Muscle layer of colon (tissue), 2 donors: ENCODE results near the gene ETV3.
"Not testable (repeated sequence)": the region's sequence is repeated elsewhere in the genome, so short reads cannot be mapped to it uniquely, and the experiment has no call there.

Source experiments
- H3K27ac ChIP-seq: one replicate; pipeline ENCODE4 v1.7.0; 2013; ENCODE audit warnings: low read depth, mild to moderate bottlenecking, low read length, moderate library complexity
- H3K27me3 ChIP-seq, 2 donors: one replicate each; pipeline ENCODE4 v1.7.0; 2013; ENCODE audit warnings: low read length in 2 of 2, mild to moderate bottlenecking in 2 of 2; ENCODE audit not compliant: insufficient read depth in 2 of 2, control insufficient read depth in 1 of 2
- H3K36me3 ChIP-seq: one replicate; pipeline ENCODE4 v1.7.0; 2013; ENCODE audit warnings: mild to moderate bottlenecking, low read length; ENCODE audit not compliant: insufficient read depth
- H3K4me1 ChIP-seq: one replicate; pipeline ENCODE4 v1.7.0; 2013; ENCODE audit warnings: mild to moderate bottlenecking, low read length; ENCODE audit not compliant: insufficient read depth
- H3K4me3 ChIP-seq, 2 donors: one replicate each; pipeline ENCODE4 v1.7.0; 2013; ENCODE audit warnings: low read length in 2 of 2, low read depth in 1 of 2, mild to moderate bottlenecking in 1 of 2, moderate library complexity in 1 of 2
- H3K9ac ChIP-seq: one replicate; pipeline ENCODE4 v1.7.0; 2013; ENCODE audit warnings: low read length
- H3K9me3 ChIP-seq: one replicate; pipeline ENCODE4 v1.7.0; 2013; ENCODE audit warnings: mild to moderate bottlenecking, low read length
- donor health status: abdominal sarcoma.
- donor health status: Adenocarcinoma of cecum.

Gene ETV3

DNA sequence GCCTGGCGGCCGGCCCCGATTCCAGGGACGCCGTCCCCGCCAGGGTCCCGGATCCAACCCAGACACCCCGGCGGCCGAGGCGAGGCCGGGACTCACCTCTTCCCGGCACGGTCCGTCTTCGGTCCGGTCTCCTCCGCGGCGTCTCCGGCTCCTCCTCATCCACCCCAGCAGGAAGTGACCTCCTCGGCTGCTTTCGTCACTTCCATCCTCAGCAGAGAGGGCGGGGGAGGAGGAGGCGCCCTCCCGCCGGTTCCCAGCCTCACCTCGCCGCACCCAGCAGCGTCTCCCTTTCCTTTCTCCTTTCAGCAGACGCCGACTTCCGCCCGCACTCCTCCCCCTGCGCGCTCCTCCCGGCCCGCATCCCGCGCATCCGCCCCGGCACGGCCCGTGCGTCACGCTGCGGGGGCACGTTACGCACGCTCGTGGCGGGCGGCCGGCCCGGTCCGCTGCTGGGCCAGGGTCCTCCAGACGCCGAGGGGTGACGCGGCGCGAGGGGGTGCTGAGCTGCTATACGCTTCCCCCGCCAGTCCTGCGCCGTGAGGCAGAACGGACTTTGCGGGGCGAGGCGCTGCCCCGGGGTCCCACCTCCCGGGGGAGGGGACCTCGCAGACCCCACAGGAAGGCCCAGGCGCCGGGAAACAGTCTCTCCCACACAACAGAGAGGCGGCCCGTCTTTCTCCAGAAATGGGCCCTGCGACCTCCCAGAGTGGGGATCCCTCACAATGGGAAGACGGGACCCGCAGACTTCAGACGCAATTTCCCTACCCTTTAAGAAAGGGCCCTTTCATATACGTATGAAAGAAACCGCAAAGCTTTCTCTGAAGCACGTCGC is at the start of gene ETV3:
Gene ETV3, minus strand, starts transcription at position 176 of the 832 bp plus-strand sequence. CDS start 2,043 bp downstream, outside the sequence.
- Histone ChIP-seq H3K9ac (peak within 1 kb of the TSS; percentile 90), H3K4me3 (peak within 1 kb of the TSS; percentile 89 to 93), H3K27me3 (no peaks in the 10 kb centered on the region), H3K27ac (peak within 1 kb of the TSS; percentile 88), H3K36me3 (peaks cover 27% of the 10 kb centered on the region), H3K9me3 (no peaks in the 10 kb centered on the region), H3K4me1 (peaks cover 20% of the 10 kb centered on the region)

DNA sequence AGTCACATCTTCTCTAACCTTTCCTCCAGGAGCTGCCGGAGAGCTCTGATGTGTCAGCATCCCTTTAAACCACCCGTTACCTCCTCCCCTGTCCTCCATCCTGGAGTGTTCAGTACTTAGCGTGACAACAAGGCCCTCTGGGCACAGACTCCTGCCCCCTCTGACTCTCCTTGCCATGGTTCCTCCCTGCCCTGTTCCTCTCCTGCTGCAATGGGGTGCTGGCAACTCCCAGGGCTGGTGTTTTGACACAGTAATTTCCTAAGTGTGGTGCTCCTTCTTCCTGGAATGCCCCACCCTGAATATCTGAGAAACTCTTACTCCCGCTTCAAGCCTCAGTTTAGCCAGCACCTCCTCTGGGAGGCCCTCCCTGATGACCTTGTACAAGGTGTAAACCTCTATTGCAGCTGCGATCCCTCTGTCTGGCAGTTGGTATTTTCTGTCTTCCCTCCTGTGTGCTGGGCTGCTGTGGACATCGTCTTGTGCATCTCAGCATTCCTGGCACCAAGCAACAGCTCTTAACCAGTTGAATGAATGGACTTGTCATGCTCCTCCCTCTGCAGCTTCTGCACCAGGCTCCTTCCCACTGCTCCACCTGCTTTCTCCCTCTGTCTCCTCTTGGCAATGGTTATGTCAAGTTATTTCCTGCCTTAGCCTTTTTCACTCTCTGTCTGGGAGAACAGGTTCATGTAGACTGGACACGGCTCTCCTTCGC is 48.2 kb upstream of the ETV3 start:
- H3K27me3 ChIP-seq, result no peaks in the 10 kb centered on the region
- H3K4me1 ChIP-seq, result no peaks in the 10 kb centered on the region
- H3K4me3 ChIP-seq, result no peak overlapping the region
- H3K9me3 ChIP-seq, result no peaks in the 10 kb centered on the region
- no peak overlapping the region for H3K9ac ChIP-seq
- H3K27ac ChIP-seq, result no peak overlapping the region
- no peaks in the 10 kb centered on the region for H3K36me3 ChIP-seq

- Histone ChIP-seq H3K9ac (no peak overlapping the region), H3K36me3 (no peaks in the 10 kb centered on the region), H3K9me3 (no peaks in the 10 kb centered on the region), H3K4me3 (no peak overlapping the region), H3K27me3 (no peaks in the 10 kb centered on the region), H3K4me1 (no peaks in the 10 kb centered on the region), H3K27ac (no peak overlapping the region)
Measured at GRCh38 chr1:157183870-157184269, 45.7 kb upstream of the ETV3 start.

- not testable (repeated sequence) for H3K9ac ChIP-seq, H3K27ac ChIP-seq, H3K4me3 ChIP-seq, H3K27me3 ChIP-seq, H3K36me3 ChIP-seq, H3K4me1 ChIP-seq, H3K9me3 ChIP-seq
Measured at GRCh38 chr1:157182371-157182770, 44.2 kb upstream of the ETV3 start.

DNA sequence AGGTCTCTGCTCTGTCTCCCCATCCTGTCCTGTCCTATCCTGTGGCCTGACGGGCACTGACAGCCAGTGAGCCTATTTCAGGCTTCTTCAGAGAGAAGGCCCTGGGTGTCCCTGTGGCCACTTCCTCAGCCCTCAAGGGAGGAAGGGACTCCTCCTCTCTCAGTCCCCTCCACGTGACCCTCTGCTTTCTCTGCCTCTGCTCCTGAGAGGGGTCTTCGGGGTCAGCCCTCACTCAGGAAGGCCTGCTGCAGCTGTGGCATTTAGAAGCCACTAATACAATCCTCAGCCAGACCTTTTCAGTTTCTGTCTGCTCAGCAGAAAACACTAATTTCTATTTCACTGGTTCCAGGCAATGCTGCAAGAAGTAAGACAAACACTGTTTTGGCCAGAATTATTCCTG is 43.6 kb upstream of the ETV3 start:
- Histone ChIP-seq H3K4me3 (no peak overlapping the region), H3K27me3 (no peaks in the 10 kb centered on the region), H3K27ac (no peak overlapping the region)

GRCh38 chr1:157181258-157181657 is 43.1 kb upstream of the ETV3 start:
- no peaks in the 10 kb centered on the region for H3K4me1 ChIP-seq
- no peak overlapping the region for H3K27ac ChIP-seq
- H3K27me3 ChIP-seq, result no peaks in the 10 kb centered on the region
- H3K9me3 ChIP-seq, result no peaks in the 10 kb centered on the region
- no peak overlapping the region for H3K9ac ChIP-seq
- H3K36me3 ChIP-seq, result no peaks in the 10 kb centered on the region
- no peak overlapping the region for H3K4me3 ChIP-seq

More for the DNA sequence above, 43.6 kb upstream of the ETV3 start:
- no peak overlapping the region for H3K9ac ChIP-seq
- H3K9me3 ChIP-seq, result no peaks in the 10 kb centered on the region
- H3K36me3 ChIP-seq, result no peaks in the 10 kb centered on the region
- no peaks in the 10 kb centered on the region for H3K4me1 ChIP-seq

GRCh38 chr1:157178490-157178889 is 40.3 kb upstream of the ETV3 start:
- H3K4me1 ChIP-seq, result no peaks in the 10 kb centered on the region
- no peak overlapping the region for H3K27ac ChIP-seq
- no peak overlapping the region for H3K4me3 ChIP-seq

DNA sequence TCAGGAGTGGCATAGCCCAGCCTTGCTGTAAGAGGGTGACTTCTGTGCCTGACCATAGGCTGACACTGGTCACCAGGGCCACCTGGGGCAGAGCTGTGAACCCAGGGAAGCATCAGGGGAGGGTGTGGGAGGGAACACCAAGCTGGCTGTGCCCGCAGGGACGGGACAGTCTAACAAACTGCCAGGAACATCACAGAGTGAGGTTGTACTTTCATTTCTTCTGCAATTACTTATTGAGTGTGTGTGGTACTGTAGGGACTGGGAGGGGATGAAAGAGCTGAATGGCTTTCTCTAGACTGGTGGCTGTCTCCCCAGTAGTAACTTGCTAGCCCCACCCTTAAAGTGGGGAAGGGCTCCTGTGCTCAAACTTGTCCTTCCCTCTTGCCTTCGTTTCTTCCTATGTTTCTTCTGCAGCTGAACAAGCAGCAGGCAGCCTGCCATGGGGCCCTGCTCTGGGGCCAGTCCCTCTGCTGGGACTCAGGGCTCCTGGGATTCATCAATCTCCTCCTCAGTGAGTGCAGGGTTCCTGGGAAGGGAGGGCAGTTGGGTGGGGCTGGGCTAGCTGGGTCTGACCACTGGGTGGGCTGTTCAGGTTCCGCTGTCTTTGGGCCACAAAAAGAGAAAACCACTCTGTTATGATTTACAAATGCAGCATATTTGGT is 39.7 kb upstream of the ETV3 start:
- no peaks in the 10 kb centered on the region for H3K36me3 ChIP-seq
- H3K4me3 ChIP-seq, result no peak overlapping the region
- no peaks in the 10 kb centered on the region for H3K9me3 ChIP-seq
- no peak overlapping the region for H3K9ac ChIP-seq
- H3K4me1 ChIP-seq, result no peaks in the 10 kb centered on the region
- no peaks in the 10 kb centered on the region for H3K27me3 ChIP-seq
- H3K27ac ChIP-seq, result no peak overlapping the region

More at GRCh38 chr1:157178490-157178889, 40.3 kb upstream of the ETV3 start:
- H3K9ac ChIP-seq, result no peak overlapping the region
- H3K9me3 ChIP-seq, result no peaks in the 10 kb centered on the region
- H3K27me3 ChIP-seq, result no peaks in the 10 kb centered on the region
- no peaks in the 10 kb centered on the region for H3K36me3 ChIP-seq

GRCh38 chr1:157176591-157177121 is 38.5 kb upstream of the ETV3 start:
- no peak overlapping the region for H3K9ac ChIP-seq
- H3K27ac ChIP-seq, result no peak overlapping the region
- no peaks in the 10 kb centered on the region for H3K4me1 ChIP-seq
- no peaks in the 10 kb centered on the region for H3K27me3 ChIP-seq
- no peaks in the 10 kb centered on the region for H3K36me3 ChIP-seq
- no peaks in the 10 kb centered on the region for H3K9me3 ChIP-seq
- H3K4me3 ChIP-seq, result no peak overlapping the region

DNA sequence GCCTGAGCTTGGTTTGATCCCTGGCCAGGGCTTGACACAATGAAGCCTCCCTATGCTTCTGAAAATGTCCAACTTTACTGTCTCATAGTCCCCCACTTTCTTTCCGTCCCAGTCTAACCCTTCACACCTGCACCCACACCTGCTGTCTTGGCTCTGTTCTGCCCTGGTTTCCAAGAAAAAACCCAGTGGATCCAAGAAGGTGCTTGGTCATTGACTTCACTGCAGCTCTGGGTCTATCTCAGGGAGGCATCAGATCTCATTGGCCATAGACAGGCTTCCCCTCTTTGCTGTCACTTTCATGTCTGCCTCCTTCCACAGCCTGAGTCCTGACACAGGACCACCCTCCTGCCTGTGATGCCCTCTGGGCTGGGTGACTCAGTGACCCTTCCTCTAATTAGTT is 37.8 kb upstream of the ETV3 start:
- Histone ChIP-seq H3K36me3 (no peaks in the 10 kb centered on the region), H3K27me3 (peaks cover 0 to under 1% of the 10 kb centered on the region in 2 donors), H3K4me1 (no peaks in the 10 kb centered on the region), H3K9ac (no peak overlapping the region), H3K27ac (no peak overlapping the region), H3K9me3 (no peaks in the 10 kb centered on the region), H3K4me3 (no peak overlapping the region)

DNA sequence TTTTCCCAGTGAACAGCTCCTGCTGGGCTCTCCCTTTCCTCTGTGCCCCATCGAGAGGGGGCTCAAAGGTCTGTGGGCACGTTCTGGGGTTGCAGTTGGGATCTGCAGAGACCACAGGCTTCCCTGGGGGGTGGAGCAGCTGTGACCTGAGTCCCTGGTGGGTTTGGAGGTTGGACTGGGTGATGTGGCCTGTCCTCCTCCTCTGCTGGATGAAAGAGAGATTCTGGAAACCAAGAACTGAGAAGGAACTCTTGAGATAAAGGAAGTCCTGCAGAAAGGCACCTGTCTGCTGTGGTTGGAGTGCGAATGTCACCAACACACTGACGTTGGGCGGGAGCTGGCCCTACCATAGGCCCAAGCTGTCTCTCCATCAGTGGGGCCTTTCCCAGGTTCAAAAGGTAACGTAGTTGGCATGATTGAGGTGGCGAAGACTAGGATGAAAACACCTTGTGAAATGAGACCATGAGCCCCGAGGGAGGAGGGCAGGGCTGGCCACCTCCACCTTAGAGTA is 35.8 kb upstream of the ETV3 start:
- Histone ChIP-seq H3K27ac (no peak overlapping the region), H3K9ac (no peak overlapping the region), H3K4me3 (no peak overlapping the region), H3K4me1 (no peaks in the 10 kb centered on the region), H3K36me3 (no peaks in the 10 kb centered on the region), H3K9me3 (no peaks in the 10 kb centered on the region), H3K27me3 (peaks cover 0 to 4% of the 10 kb centered on the region in 2 donors)
